PC-9 (cell line): Measurements from ENCODE around the gene ANO9. TPM values are rescaled to one million over a fixed set of nuclear protein-coding genes. Genes with fewer than 3 reads are reported as not detected.

ENCODE experiments used
- BruUV-seq: library from RNA; stranded (reverse); fragments of 400-500 nt; replicated peaks from 2 replicates; lab custom pipeline; 2021; lab: Mats Ljungman, UMichigan
- CTCF ChIA-PET: fragments of 300-600 bp; sonication (Branson Sonifier 250); formaldehyde crosslinking; loops from one replicate; lab custom pipeline; 2022; ENCODE audit warnings: antibody characterized with exemption; lab: Charles Lee
- POLR2A ChIA-PET: fragments of 300-600 bp; sonication (Branson Sonifier 250); formaldehyde crosslinking; loops from one replicate; lab custom pipeline; 2022; ENCODE audit warnings: antibody characterized with exemption; ENCODE audit not compliant: unreplicated experiment; lab: Charles Lee
- DNase-seq, 2 experiments: peaks; one replicate each; pipeline versions ENCODE4 v3.0.0 to v3.0.0-alpha.2; 2015 to 2022; ENCODE audit warnings: mixed read lengths in 1 of 2
- H2AFZ ChIP-seq: fragments of 200-600 bp; sonication (generic); 2 replicates; pipeline ENCODE4 v1.8.1; 2017; ENCODE audit warnings: antibody characterized with exemption
- H3F3A ChIP-seq: fragments of 200-600 bp; sonication (generic); 2 replicates; pipeline ENCODE4 v1.8.1; 2017; ENCODE audit warnings: antibody characterized with exemption, mild to moderate bottlenecking, low read depth; ENCODE audit not compliant: insufficient read depth
- H3K27ac ChIP-seq: fragments of 200-600 bp; sonication (generic); 2 replicates; pipeline ENCODE4 v1.6.1; 2016; ENCODE audit warnings: mixed run types
- H3K27me3 ChIP-seq: fragments of 200-600 bp; sonication (generic); 2 replicates; pipeline ENCODE4 v1.6.1; 2016; ENCODE audit warnings: low read depth, mixed run types; ENCODE audit not compliant: insufficient read depth
- H3K36me3 ChIP-seq: fragments of 200-600 bp; sonication (generic); 2 replicates; pipeline ENCODE4 v1.6.1; 2016; ENCODE audit warnings: low read depth, mixed run types
- H3K4me1 ChIP-seq: fragments of 200-600 bp; sonication (generic); replicated peaks from 2 replicates; pipeline ENCODE4 v1.6.1; 2016; ENCODE audit warnings: mixed run types; ENCODE audit not compliant: insufficient read depth
- H3K4me2 ChIP-seq: fragments of 200-600 bp; sonication (generic); 2 replicates; pipeline ENCODE4 v1.6.1; 2017; ENCODE audit warnings: mixed run types
- H3K4me3 ChIP-seq: fragments of 200-600 bp; sonication (generic); 2 replicates; pipeline ENCODE4 v1.6.1; 2016; ENCODE audit warnings: mixed run types
- H3K79me2 ChIP-seq: fragments of 200-600 bp; sonication (generic); 2 replicates; pipeline ENCODE4 v1.6.1; 2017; ENCODE audit warnings: low read depth, mixed run types
- H3K9me2 ChIP-seq: fragments of 200-600 bp; sonication (generic); 2 replicates; pipeline ENCODE4 v1.8.1; 2017; ENCODE audit warnings: mild to moderate bottlenecking; ENCODE audit not compliant: insufficient read depth
- H3K9me3 ChIP-seq: fragments of 200-600 bp; sonication (generic); 2 replicates; pipeline ENCODE4 v1.8.1; 2016; ENCODE audit warnings: low read depth; ENCODE audit not compliant: insufficient read depth
- H4K20me1 ChIP-seq: fragments of 200-600 bp; sonication (generic); 2 replicates; pipeline ENCODE4 v1.8.1; 2017; ENCODE audit not compliant: insufficient read depth
- CTCF ChIP-seq: fragments of 200-600 bp; sonication (generic); conservative IDR thresholded peaks from 2 replicates; pipeline ENCODE4 v1.6.1; 2017; ENCODE audit warnings: mixed run types, antibody characterized with exemption, mild to moderate bottlenecking, moderate library complexity
- EZH2 ChIP-seq: fragments of 200-600 bp; sonication (generic); IDR thresholded peaks from 2 replicates; pipeline ENCODE4 v1.8.0; 2017; ENCODE audit warnings: antibody characterized with exemption, low read depth
- intact Hi-C: fragments of 100-400 bp; cut with micrococcal nuclease; formaldehyde crosslinking; loops from one replicate; pipeline ENCODE4 v1.10.0; 2022; ENCODE audit not compliant: unreplicated experiment
- total RNA-seq: library from RNA; stranded (reverse); gene quantifications from 2 replicates; pipeline ENCODE4 v1.2.3, GENCODE V29; 2021

Gene ANO9
- total RNA-seq, 1 experiment from 2014 or later = 18.1 TPM

- CTCF ChIA-PET = no interaction called here
- H4K20me1 ChIP-seq = no peaks in the 10 kb centered on the region
- TF ChIP-seq CTCF (no peak), EZH2 (no peak)
- no peaks in the 10 kb centered on the region for H3K27me3 ChIP-seq
- no peaks in the 10 kb centered on the region for H3K36me3 ChIP-seq
- intact Hi-C loops = no loop called here
- no peaks in the 10 kb centered on the region for H3K9me3 ChIP-seq
- no peak overlapping the region for H3K4me3 ChIP-seq
- no TSS peak for BruUV-seq
- H3K4me1 ChIP-seq = no peaks in the 10 kb centered on the region
- no peaks in the 10 kb centered on the region for H3K79me2 ChIP-seq
- POLR2A ChIA-PET = no interaction called here
- no peaks in the 10 kb centered on the region for H3K9me2 ChIP-seq
- DNase-seq = no peak
- H3K27ac ChIP-seq = no peak overlapping the region
- H3F3A ChIP-seq = no peaks in the 10 kb centered on the region
- H3K4me2 ChIP-seq = no peak overlapping the region
- H2AFZ ChIP-seq = no peak overlapping the region
Measured at GRCh38 chr11:472816-473215, 31.0 kb upstream of the ANO9 start.

GRCh38 chr11:472272-472671 is 30.5 kb upstream of the ANO9 start:
- Histone ChIP-seq H3K4me3 (no peak overlapping the region), H4K20me1 (no peaks in the 10 kb centered on the region), H3K4me1 (no peaks in the 10 kb centered on the region), H3K9me3 (no peaks in the 10 kb centered on the region), H3K36me3 (no peaks in the 10 kb centered on the region), H3K27ac (no peak overlapping the region), H2AFZ (no peak overlapping the region), H3K27me3 (no peaks in the 10 kb centered on the region), H3K9me2 (no peaks in the 10 kb centered on the region), H3F3A (no peaks in the 10 kb centered on the region), H3K4me2 (no peak overlapping the region), H3K79me2 (no peaks in the 10 kb centered on the region)
- no TSS peak for BruUV-seq
- DNase-seq = no peak
- POLR2A ChIA-PET = no interaction called here
- CTCF ChIA-PET = no interaction called here
- no peak for TF ChIP-seq CTCF
- no peak for TF ChIP-seq EZH2
- intact Hi-C loops = no loop called here

- Histone ChIP-seq H4K20me1 (no peaks in the 10 kb centered on the region), H3K4me1 (peaks cover 6% of the 10 kb centered on the region; the same call in 1 of the 2 replicates), H3K9me2 (no peaks in the 10 kb centered on the region), H3K36me3 (no peaks in the 10 kb centered on the region), H3K27ac (no peak overlapping the region), H3K9me3 (no peaks in the 10 kb centered on the region), H3F3A (no peaks in the 10 kb centered on the region), H3K4me3 (no peak overlapping the region), H2AFZ (no peak overlapping the region), H3K27me3 (no peaks in the 10 kb centered on the region), H3K4me2 (no peak overlapping the region), H3K79me2 (0 out of 2 replicates have a peak, but pooled peaks cover 3% of the 10 kb centered on the region)
- TF ChIP-seq CTCF = no peak
- no peak for TF ChIP-seq EZH2
- ChIA-PET POLR2A (no interaction called here), CTCF (no interaction called here)
- BruUV-seq = no TSS peak
- intact Hi-C loops = no loop called here
- DNase-seq = no peak
Measured at GRCh38 chr11:471468-472145, 29.8 kb upstream of the ANO9 start.
